NT2/D1 (cell line): ENCODE measurements around the gene AGPAT2.

Experiments used
- DNase-seq: peaks from one replicate; pipeline ENCODE4 v3.0.0-alpha.2; 2011; ENCODE audit warnings: low read depth, low spot score
- H3K27me3 ChIP-seq: 2 replicates; pipeline ENCODE4 v1.6.0; 2011; ENCODE audit warnings: mild to moderate bottlenecking; ENCODE audit not compliant: insufficient read length, insufficient read depth
- H3K36me3 ChIP-seq: 2 replicates; pipeline ENCODE4 v1.6.1; 2011; ENCODE audit warnings: mild to moderate bottlenecking, low read length, mixed read lengths; ENCODE audit not compliant: insufficient read depth, insufficient read length
- H3K4me1 ChIP-seq: 2 replicates; pipeline ENCODE4 v1.5.1; 2011; ENCODE audit not compliant: insufficient read depth, insufficient read length
- H3K4me3 ChIP-seq: 2 replicates; pipeline ENCODE4 v1.5.1; 2011; ENCODE audit warnings: low read depth; ENCODE audit not compliant: insufficient read length
- H3K9ac ChIP-seq: 2 replicates; pipeline ENCODE4 v1.6.0; 2011; ENCODE audit warnings: low read depth; ENCODE audit not compliant: insufficient read length
- H3K9me3 ChIP-seq: 2 replicates; pipeline ENCODE4 v1.5.1; 2011; ENCODE audit warnings: mild to moderate bottlenecking, low read length; ENCODE audit not compliant: insufficient read depth
- SUZ12 ChIP-seq: IDR thresholded peaks from 2 replicates; pipeline ENCODE4 v1.6.1; 2011; ENCODE audit not compliant: insufficient read length, insufficient read depth; ENCODE audit errors: extremely low read depth
- YY1 ChIP-seq: IDR thresholded peaks from 2 replicates; pipeline ENCODE4 v1.6.1; 2011; ENCODE audit not compliant: insufficient read length, insufficient read depth
- ZNF274 ChIP-seq: IDR thresholded peaks from 2 replicates; pipeline ENCODE4 v1.6.1; 2011; ENCODE audit warnings: mild to moderate bottlenecking, low read depth, low read length

AGPAT2 gene

GRCh38 chr9:136698635-136699246, 11.5 kb upstream of the AGPAT2 start:
- DNase-seq = no peak
- H3K27me3 ChIP-seq = no peaks in the 10 kb centered on the region
- TF ChIP-seq SUZ12 (no peak), ZNF274 (no peak), YY1 (no peak)
- H3K4me3 ChIP-seq = no peak overlapping the region
- H3K9ac ChIP-seq = no peak overlapping the region
- H3K4me1 ChIP-seq = peaks cover 24% of the 10 kb centered on the region
- H3K36me3 ChIP-seq = no peaks in the 10 kb centered on the region
- peaks cover 3% of the 10 kb centered on the region; the same call in 1 of the 2 replicates for H3K9me3 ChIP-seq

GRCh38 chr9:136697821-136698526, 10.7 kb upstream of the AGPAT2 start:
- Histone ChIP-seq H3K4me1 (peaks cover 28% of the 10 kb centered on the region), H3K4me3 (no peak overlapping the region), H3K9me3 (peaks cover 3% of the 10 kb centered on the region; the same call in 1 of the 2 replicates), H3K9ac (peak overlapping the region; percentile 32), H3K36me3 (no peaks in the 10 kb centered on the region), H3K27me3 (no peaks in the 10 kb centered on the region)
- TF ChIP-seq YY1 (no peak), SUZ12 (no peak), ZNF274 (no peak)
- DNase-seq = no peak

GRCh38 chr9:136697146-136697820, 10.0 kb upstream of the AGPAT2 start:
- Histone ChIP-seq H3K4me3 (no peak overlapping the region), H3K27me3 (no peaks in the 10 kb centered on the region), H3K4me1 (peaks cover 34% of the 10 kb centered on the region), H3K36me3 (no peaks in the 10 kb centered on the region), H3K9ac (no peak overlapping the region), H3K9me3 (peaks cover 3% of the 10 kb centered on the region; the same call in 1 of the 2 replicates)
- DNase-seq = no peak
- no peak for TF ChIP-seq ZNF274
- TF ChIP-seq YY1 = no peak
- no peak for TF ChIP-seq SUZ12

GRCh38 chr9:136696502-136696901, 9.2 kb upstream of the AGPAT2 start:
- H3K36me3 ChIP-seq = no peaks in the 10 kb centered on the region
- peak overlapping the region; percentile 21 for H3K9ac ChIP-seq
- no peaks in the 10 kb centered on the region for H3K27me3 ChIP-seq
- no peak for DNase-seq
- no peak for TF ChIP-seq ZNF274
- TF ChIP-seq YY1 = no peak
- no peak for TF ChIP-seq SUZ12
- H3K9me3 ChIP-seq = peaks cover 3% of the 10 kb centered on the region; the same call in 1 of the 2 replicates
- no peak overlapping the region for H3K4me3 ChIP-seq
- H3K4me1 ChIP-seq = peaks cover 38% of the 10 kb centered on the region

- Histone ChIP-seq H3K9ac (peak overlapping the region; percentile 42), H3K36me3 (no peaks in the 10 kb centered on the region), H3K9me3 (peaks cover 3% of the 10 kb centered on the region; the same call in 1 of the 2 replicates), H3K4me1 (peaks cover 43% of the 10 kb centered on the region), H3K4me3 (no peak overlapping the region), H3K27me3 (no peaks in the 10 kb centered on the region)
- no peak for DNase-seq
- TF ChIP-seq SUZ12 (no peak), YY1 (no peak), ZNF274 (no peak)
Measured at GRCh38 chr9:136695955-136696354, 8.7 kb upstream of the AGPAT2 start.

GRCh38 chr9:136695435-136695895, 8.2 kb upstream of the AGPAT2 start:
- TF ChIP-seq SUZ12 = no peak
- no peak for TF ChIP-seq ZNF274
- TF ChIP-seq YY1 = no peak
- H3K4me1 ChIP-seq = peaks cover 45% of the 10 kb centered on the region

GRCh38 chr9:136694872-136695247, 7.6 kb upstream of the AGPAT2 start:
- TF ChIP-seq YY1 = no peak
- no peak for TF ChIP-seq ZNF274
- no peak for TF ChIP-seq SUZ12
- no peak overlapping the region for H3K9ac ChIP-seq
- H3K36me3 ChIP-seq = no peaks in the 10 kb centered on the region
- H3K27me3 ChIP-seq = peaks cover 11% of the 10 kb centered on the region
- H3K4me3 ChIP-seq = no peak overlapping the region
- H3K9me3 ChIP-seq = peaks cover 3% of the 10 kb centered on the region; the same call in 1 of the 2 replicates
- peaks cover 47% of the 10 kb centered on the region for H3K4me1 ChIP-seq
- DNase-seq = no peak

More at GRCh38 chr9:136695435-136695895, 8.2 kb upstream of the AGPAT2 start:
- Histone ChIP-seq H3K36me3 (no peaks in the 10 kb centered on the region), H3K9ac (no peak overlapping the region), H3K9me3 (peaks cover 3% of the 10 kb centered on the region; the same call in 1 of the 2 replicates), H3K27me3 (peaks cover 5% of the 10 kb centered on the region), H3K4me3 (no peak overlapping the region)
- DNase-seq = no peak
